ENCODE data around the gene MAP3K20.

- TF ChIP-seq CTCF (IDR thresholded peaks at IDR 0.05) (no peak), POLR2A (IDR thresholded peaks at IDR 0.05) (no peak)
Observed at GRCh38 chr2:173059971-173060461, 15.6 kb upstream of the MAP3K20 start.

Data from thyroid gland (tissue), 4 donors.